GM12878 (cell line): ENCODE results near the gene RALGAPA2. TPM values are rescaled to one million over a fixed set of nuclear protein-coding genes. Genes with fewer than 3 reads are reported as not detected.
A peak's percentile ranks its signal among the peaks of the same experiment; 100 is the strongest.

Experiments
- ATAC-seq: fragments of 200-7000 bp; cut with Tn5 transposase; 3 replicates; pipeline ENCODE4 v1.9.1; 2020; ENCODE audit warnings: mild to moderate bottlenecking, moderate library complexity
- BruUV-seq: library from RNA; stranded (reverse); fragments of 400-500 nt; replicated peaks from 2 replicates; lab custom pipeline; 2021; lab: Mats Ljungman, UMichigan
- CTCF ChIA-PET: fragments of 300-600 bp; sonication (Branson Sonifier 250); formaldehyde crosslinking; extraction: SDS; loops from one replicate; lab custom pipeline; 2021; ENCODE audit warnings: inconsistent platforms; lab: Yijun Ruan, JAX
- POLR2A ChIA-PET: fragments of 350-600 bp; formaldehyde crosslinking; extraction: SDS; loops from one replicate; lab custom pipeline; 2021; ENCODE audit warnings: inconsistent platforms; lab: Charles Lee
- RAD21 ChIA-PET: fragments of 300-600 bp; sonication (Branson Sonifier 250); formaldehyde crosslinking; loops from one replicate; lab custom pipeline; 2023; ENCODE audit warnings: antibody characterized with exemption; ENCODE audit not compliant: unreplicated experiment; lab: Charles Lee
- SMC1A ChIA-PET: fragments of 300-600 bp; sonication (Branson Sonifier 250); formaldehyde crosslinking; loops from one replicate; lab custom pipeline; 2023; ENCODE audit not compliant: unreplicated experiment, uncharacterized antibody; lab: Charles Lee
- DNase-seq: peaks from one replicate; pipeline ENCODE4 v3.0.0-alpha.2; 2011; ENCODE audit warnings: low read depth, low spot score
- FAIRE-seq: peaks from 3 replicates; lab custom pipeline; 2011; peaks lifted over from hg19 to GRCh38; lab: Jason Lieb, UNC
- H2AFZ ChIP-seq: 2 replicates; pipeline ENCODE4 v1.6.0; 2011; ENCODE audit warnings: low read depth, low read length, control low read depth; ENCODE audit not compliant: control insufficient read depth
- H3K27ac ChIP-seq: 2 replicates; pipeline ENCODE4 v1.5.1; 2011; ENCODE audit warnings: control low read depth; ENCODE audit not compliant: control insufficient read depth, insufficient read depth
- H3K27me3 ChIP-seq, 2 experiments: replicated peaks in 1 of 2; 2 replicates each; pipeline versions ENCODE4 v1.6.0 to v1.6.1; 2011; ENCODE audit warnings: low read length in 1 of 2; ENCODE audit not compliant: control insufficient read depth in 2 of 2, insufficient read depth in 2 of 2
- H3K36me3 ChIP-seq, 2 experiments: 2 replicates each; pipeline ENCODE4 v1.5.1; 2011; ENCODE audit warnings: low read length in 1 of 2; ENCODE audit not compliant: control insufficient read depth in 2 of 2, insufficient read depth in 2 of 2
- H3K4me1 ChIP-seq: 2 replicates; pipeline ENCODE4 v1.6.1; 2011; ENCODE audit warnings: mild to moderate bottlenecking, low read length, moderate library complexity, mixed read lengths; ENCODE audit not compliant: control insufficient read depth, insufficient read depth
- H3K4me2 ChIP-seq: 2 replicates; pipeline ENCODE4 v1.6.0; 2011; ENCODE audit warnings: control low read depth; ENCODE audit not compliant: control insufficient read depth, insufficient read depth
- H3K4me3 ChIP-seq: fragments of 200-600 bp; sonication (generic); 2 replicates; pipeline ENCODE4 v1.5.1; 2016
- H3K79me2 ChIP-seq: 2 replicates; pipeline ENCODE4 v1.6.0; 2011; ENCODE audit warnings: low read length; ENCODE audit not compliant: control insufficient read depth, insufficient read depth
- H3K9ac ChIP-seq: 2 replicates; pipeline ENCODE4 v1.8.0; 2011; ENCODE audit warnings: low read length, control low read depth, mixed read lengths; ENCODE audit not compliant: control insufficient read depth, insufficient read depth
- H3K9me3 ChIP-seq: replicated peaks from 3 replicates; pipeline ENCODE4 v1.5.1; 2011; ENCODE audit warnings: mild to moderate bottlenecking, low read length; ENCODE audit not compliant: control insufficient read depth, insufficient read depth
- H4K20me1 ChIP-seq: 2 replicates; pipeline ENCODE4 v1.6.0; 2011; ENCODE audit not compliant: control insufficient read depth, insufficient read depth
- CHD4 ChIP-seq: fragments of 200-600 bp; sonication (generic); IDR thresholded peaks from 2 replicates; pipeline ENCODE4 v1.6.1; 2016; ENCODE audit warnings: mild to moderate bottlenecking
- CREB1 ChIP-seq: IDR thresholded peaks from 2 replicates; pipeline ENCODE4 v1.6.1; 2012; ENCODE audit warnings: low read depth, mild to moderate bottlenecking, inconsistent platforms
- CTCF ChIP-seq, 3 experiments: IDR thresholded peaks in 2 of 3; conservative IDR thresholded peaks in 1 of 3; 2 replicates each; pipeline ENCODE4 v1.5.1; 2011; ENCODE audit warnings: low read depth in 3 of 3, low read length in 3 of 3, mild to moderate bottlenecking in 3 of 3, control low read depth in 2 of 3, moderate library complexity in 2 of 3, inconsistent platforms in 1 of 3, mixed read lengths in 1 of 3; ENCODE audit not compliant: control insufficient read depth in 2 of 3, insufficient read depth in 1 of 3; ENCODE audit errors: extremely low read depth in 1 of 3
- EED ChIP-seq: sonication (generic); IDR thresholded peaks from 2 replicates; pipeline ENCODE4 v1.6.1; 2016; ENCODE audit warnings: antibody characterized with exemption, low read depth
- EP300 ChIP-seq, 2 experiments: fragments of 150-350 bp in 1 of 2; IDR thresholded peaks; 2 replicates each; pipeline ENCODE4 v1.6.1; 2011 to 2012; ENCODE audit warnings: low read depth in 2 of 2, low read length in 2 of 2, borderline replicate concordance in 1 of 2, improper control_type of control experiment in 1 of 2, inconsistent platforms in 1 of 2; ENCODE audit not compliant: control insufficient read depth in 1 of 2
- EZH2 ChIP-seq: IDR thresholded peaks from 2 replicates; pipeline ENCODE4 v1.6.1; 2012; ENCODE audit warnings: low read depth, mild to moderate bottlenecking, control low read depth, inconsistent platforms, low read length, borderline replicate concordance; ENCODE audit not compliant: control insufficient read depth
- IKZF2 ChIP-seq, 2 experiments: fragments of 450-650 bp; IDR thresholded peaks; 2 replicates each; pipeline ENCODE4 v1.6.1; 2017; ENCODE audit warnings: mild to moderate bottlenecking in 2 of 2, moderate library complexity in 2 of 2
- MTA2 ChIP-seq: fragments of 450-650 bp; IDR thresholded peaks from 2 replicates; pipeline ENCODE4 v1.6.1; 2016; ENCODE audit warnings: low read depth, mild to moderate bottlenecking, moderate library complexity
- MTA3 ChIP-seq: IDR thresholded peaks from 2 replicates; pipeline ENCODE4 v1.6.1; 2012; ENCODE audit warnings: low read length, inconsistent platforms, borderline replicate concordance
- MYB ChIP-seq: fragments of 150-350 bp; IDR thresholded peaks from 2 replicates; pipeline ENCODE4 v1.6.1; 2014; ENCODE audit warnings: mild to moderate bottlenecking, low read depth, low read length, borderline replicate concordance
- NFYA ChIP-seq: IDR thresholded peaks from 2 replicates; pipeline ENCODE4 v1.6.1; 2011; ENCODE audit warnings: low read depth, mild to moderate bottlenecking, low read length, improper control_type of control experiment, borderline replicate concordance
- PKNOX1 ChIP-seq: fragments of 450-650 bp; IDR thresholded peaks from 2 replicates; pipeline ENCODE4 v1.6.1; 2016; ENCODE audit warnings: mild to moderate bottlenecking
- RB1 ChIP-seq: fragments of 450-650 bp; formaldehyde crosslinking; IDR thresholded peaks from 2 replicates; pipeline ENCODE4 v1.6.1; 2017; ENCODE audit warnings: mild to moderate bottlenecking, borderline replicate concordance
- RUNX3 ChIP-seq: IDR thresholded peaks from 2 replicates; pipeline ENCODE4 v1.6.1; 2012; ENCODE audit warnings: low read length, inconsistent platforms
- TBL1XR1 ChIP-seq: IDR thresholded peaks from 2 replicates; pipeline ENCODE4 v1.6.1; 2012; ENCODE audit warnings: low read depth, low read length, improper control_type of control experiment
- USF2 ChIP-seq: IDR thresholded peaks from 2 replicates; pipeline ENCODE4 v1.6.1; 2011; ENCODE audit warnings: low read depth, low read length, improper control_type of control experiment, borderline replicate concordance
- WRNIP1 ChIP-seq: IDR thresholded peaks from 2 replicates; pipeline ENCODE4 v1.6.1; 2011; ENCODE audit warnings: low read depth, low read length, improper control_type of control experiment, borderline replicate concordance
- in situ Hi-C: fragments of 300-500 bp; cut with MboI; formaldehyde crosslinking; loops from 9 replicates; pipeline ENCODE4 v1.14.3; 2018; ENCODE audit warnings: mixed read lengths
- intact Hi-C: fragments of 100-400 bp; cut with micrococcal nuclease; formaldehyde crosslinking; loops from one replicate; pipeline ENCODE4 v1.14.2; 2022; ENCODE audit not compliant: unreplicated experiment
- polyA plus RNA-seq, 11 experiments: library from polyadenylated mRNA; depleted of rRNA in 4 of 11; unstranded in 6 of 11; stranded (reverse) in 5 of 11; fragments of >200 nt; fragmentation: Nextera tagmentation in 4 of 11; fragmentation: Illumina TruSeq in 1 of 11; extraction: Ambion mirVana in 4 of 11; extraction: Trizol in 1 of 11; gene quantifications; 1 replicate in 1 of 11; 2 replicates in 10 of 11; pipeline versions ENCODE4 v1.2.1 to v1.2.3, GENCODE V29; 2011 to 2016; ENCODE audit warnings: inconsistent platforms in 2 of 11, missing spikeins in 2 of 11, low read depth in 1 of 11
- total RNA-seq, 4 experiments: library from RNA; depleted of rRNA in 3 of 4; stranded (reverse); fragments of >200 nt in 3 of 4; fragmentation: Illumina TruSeq in 1 of 4; extraction: Trizol in 1 of 4; gene quantifications; 2 replicates each; pipeline versions ENCODE4 v1.2.1 to v1.2.3, GENCODE V29; 2013 to 2021

RALGAPA2 gene
- total and polyA plus RNA-seq, 10 of the 15 experiments (the other 5 are each of a cell fraction or from before 2014, with no cell fraction given): 2.9 to 29.4 (median 19.6) TPM

GRCh38 chr20:20561841-20562240 lies 150.6 kb downstream of the RALGAPA2 start:
- in situ Hi-C loops: no loop called here
- POLR2A ChIA-PET: interaction anchor here (0.7 to 1.6 kb wide), 4 partner anchors 15 to 515 kb away, joined by 3 to 5 read pairs (median 3); no protein-coding TSS in a partner anchor
- SMC1A ChIA-PET: interaction anchor here (0.6 to 5.1 kb wide), 19 partner anchors 8 to 321 kb away, joined by 3 to 47 read pairs (median 4); no protein-coding TSS in a partner anchor
- CTCF ChIA-PET: interaction anchor here (0.7 to 2.3 kb wide), 14 partner anchors 11 to 324 kb away, joined by 3 to 10 read pairs (median 3); no protein-coding TSS in a partner anchor
- Histone ChIP-seq H3K4me3 (no peak overlapping the region), H3K36me3 (no peaks in the 10 kb centered on the region; a peak in 2 of 4 replicates), H3K4me2 (no peak overlapping the region), H4K20me1 (no peaks in the 10 kb centered on the region), H3K27me3 (no peaks in the 10 kb centered on the region), H3K4me1 (peaks cover 16% of the 10 kb centered on the region; the same call in 1 of the 2 replicates), H3K9me3 (no peaks in the 10 kb centered on the region), H3K27ac (0 out of 2 replicates have a peak overlapping the region, but pooled peaks have one; percentile 37), H3K79me2 (no peaks in the 10 kb centered on the region), H3K9ac (no peak overlapping the region), H2AFZ (no peak overlapping the region)
- DNase-seq (peak; percentile 33), ATAC-seq (peak; percentile 91), FAIRE-seq (peak; percentile 75)
- intact Hi-C loops: loop anchor here (5.0 to 10.0 kb wide), 2 partner anchors 95 to 117 kb away; no protein-coding TSS in a partner anchor
- no TSS peak for BruUV-seq
- RAD21 ChIA-PET: interaction anchor here (0.6 to 3.8 kb wide), 11 partner anchors 16 to 136 kb away, joined by 3 to 19 read pairs (median 4); no protein-coding TSS in a partner anchor
- TF ChIP-seq NFYA (no peak), USF2 (no peak), MTA3 (no peak), MTA2 (0 out of 2 replicates have a peak, but pooled peaks have one; percentile 10), EP300 (IDR thresholded peaks at IDR 0.05; ENCODE audit: borderline replicate concordance in 1 of 2, control insufficient read depth in 1 of 2, low read depth in 2 of 2, low read length in 2 of 2) (no peak), TBL1XR1 (no peak), CHD4 (no peak), PKNOX1 (no peak), MYB (no peak), CREB1 (no peak), EZH2 (no peak), WRNIP1 (no peak), CTCF (IDR thresholded peaks at IDR 0.05 in 2 of 3, conservative IDR thresholded peaks at IDR 0.05 in 1 of 3; ENCODE audit: control insufficient read depth in 2 of 3, extremely low read depth in 1 of 3, insufficient read depth in 1 of 3, low read depth in 3 of 3, low read length in 3 of 3) (no peak), EED (0 out of 2 replicates have a peak, but pooled peaks have one; percentile 26), IKZF2 (IDR thresholded peaks at IDR 0.05) (peak; percentile 24 to 33; a peak in 2 of 4 replicates), RUNX3 (peak; percentile 34; the same call in 1 of the 2 replicates), RB1 (no peak)
